Panc1 (cell line): ENCODE data around the gene CRTAC1. TPM values are rescaled to one million over a fixed set of nuclear protein-coding genes. Genes with fewer than 3 reads are reported as not detected.

Experiments
- ATAC-seq: fragments of 200-7000 bp; cut with Tn5 transposase; 2 replicates; pipeline ENCODE4 v1.9.1; 2020; ENCODE audit warnings: mild to moderate bottlenecking, moderate library complexity
- BruUV-seq: library from RNA; stranded (reverse); fragments of 400-500 nt; replicated peaks from 2 replicates; lab custom pipeline; 2021; lab: Mats Ljungman, UMichigan
- CTCF ChIA-PET: fragments of 300-600 bp; sonication (Branson Sonifier 250); formaldehyde crosslinking; loops from one replicate; lab custom pipeline; 2022; ENCODE audit warnings: antibody characterized with exemption; lab: Charles Lee
- POLR2A ChIA-PET: fragments of 300-600 bp; sonication (Branson Sonifier 250); formaldehyde crosslinking; loops from one replicate; lab custom pipeline; 2022; ENCODE audit warnings: antibody characterized with exemption; lab: Charles Lee
- DNase-seq: peaks from one replicate; pipeline ENCODE4 v3.0.0-alpha.2; 2010; ENCODE audit warnings: low read depth, low spot score
- H3K27ac ChIP-seq: 2 replicates; pipeline ENCODE4 v1.5.1; 2011; ENCODE audit warnings: mild to moderate bottlenecking, low read length, inconsistent platforms
- H3K27me3 ChIP-seq: fragments of 200-500 bp; sonication (Bioruptor generic); 2 replicates; pipeline ENCODE4 v1.6.0; 2014; ENCODE audit warnings: low read length, inconsistent platforms; ENCODE audit not compliant: control insufficient read depth, insufficient read depth
- H3K36me3 ChIP-seq: fragments of 200-500 bp; sonication (Bioruptor generic); 2 replicates; pipeline ENCODE4 v1.5.1; 2014; ENCODE audit warnings: inconsistent platforms, mild to moderate bottlenecking, low read length, moderate library complexity; ENCODE audit not compliant: control insufficient read depth, insufficient read depth
- H3K4me1 ChIP-seq: 2 replicates; pipeline ENCODE4 v1.5.1; 2011; ENCODE audit warnings: inconsistent platforms, mild to moderate bottlenecking, low read length, moderate library complexity; ENCODE audit not compliant: control insufficient read depth, insufficient read depth
- H3K4me3 ChIP-seq, 2 experiments: 2 replicates each; pipeline ENCODE4 v1.5.1; 2011 to 2012; ENCODE audit warnings: low read depth in 2 of 2, low read length in 2 of 2, mild to moderate bottlenecking in 2 of 2, inconsistent platforms in 1 of 2, moderate library complexity in 1 of 2
- H3K9me3 ChIP-seq: fragments of 200-500 bp; sonication (Bioruptor generic); 2 replicates; pipeline ENCODE4 v1.5.1; 2014; ENCODE audit warnings: low read depth, mild to moderate bottlenecking, inconsistent platforms, low read length, moderate library complexity; ENCODE audit not compliant: control insufficient read depth, insufficient read depth
- POLR2AphosphoS5 ChIP-seq: IDR thresholded peaks from 2 replicates; pipeline ENCODE4 v1.6.1; 2012; ENCODE audit warnings: mild to moderate bottlenecking, low read depth, low read length, moderate library complexity
- SIN3A ChIP-seq: IDR thresholded peaks from 2 replicates; pipeline ENCODE4 v1.6.1; 2012; ENCODE audit warnings: low read depth, mild to moderate bottlenecking, low read length, moderate library complexity, borderline replicate concordance; ENCODE audit not compliant: insufficient read depth
- TCF7L2 ChIP-seq: IDR thresholded peaks from 2 replicates; pipeline ENCODE4 v1.6.1; 2011; ENCODE audit warnings: mild to moderate bottlenecking, low read depth, low read length, inconsistent platforms
- in situ Hi-C: cut with HindIII; loops from 2 replicates; pipeline ENCODE4 v1.10.0; 2016; ENCODE audit warnings: low sequenced_read_pairs, low pct_unique_long_range_greater_than_20kb
- intact Hi-C: fragments of 100-400 bp; cut with micrococcal nuclease; formaldehyde crosslinking; loops from one replicate; pipeline ENCODE4 v1.10.0; 2022; ENCODE audit not compliant: unreplicated experiment
- total RNA-seq: library from RNA; stranded (reverse); gene quantifications from one replicate; pipeline ENCODE4 v1.2.1, GENCODE V29; 2021; ENCODE audit not compliant: unreplicated experiment
- TF ChIP-seq, protein P1 (sequence below): fragments of 450-650 bp; IDR thresholded peaks from 2 replicates; pipeline ENCODE4 v1.5.1; 2017; ENCODE audit warnings: mild to moderate bottlenecking
- TF ChIP-seq, protein P2 (sequence below), 2 experiments: IDR thresholded peaks; 2 replicates each; pipeline ENCODE4 v1.6.1; 2011 to 2012; ENCODE audit warnings: low read depth in 2 of 2, control low read depth in 1 of 2, low read length in 1 of 2, mild to moderate bottlenecking in 1 of 2, moderate library complexity in 1 of 2; ENCODE audit not compliant: insufficient read depth in 1 of 2

Gene CRTAC1
- total RNA-seq, 1 experiment from 2014 or later: 0.23 TPM

DNA sequence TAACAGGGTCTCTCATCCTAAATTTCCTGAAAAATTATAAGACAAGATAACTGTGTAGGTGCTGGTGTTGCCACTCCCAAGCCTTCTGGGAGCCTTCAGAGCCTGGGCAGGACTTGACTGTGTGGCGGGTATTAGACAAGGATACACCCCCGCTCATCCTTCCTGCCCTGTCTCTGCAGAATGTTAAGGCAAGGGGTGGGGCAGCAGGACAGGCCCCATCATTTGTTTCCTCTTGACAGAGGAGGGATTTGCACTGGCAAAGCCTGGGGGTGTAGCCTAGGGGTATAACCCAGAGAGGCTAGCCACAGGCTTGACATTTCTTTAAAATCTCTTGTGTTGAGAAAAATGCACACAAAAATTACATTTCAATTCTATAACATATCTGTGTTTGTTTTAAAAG lies 117.2 kb downstream of the CRTAC1 start:
- CTCF ChIA-PET: no interaction called here
- ATAC-seq (no peak), DNase-seq (no peak)
- Histone ChIP-seq H3K4me3 (no peak overlapping the region), H3K4me1 (peaks cover 3% of the 10 kb centered on the region; the same call in 1 of the 2 replicates), H3K9me3 (no peaks in the 10 kb centered on the region), H3K27ac (no peak overlapping the region), H3K27me3 (peaks cover 11% of the 10 kb centered on the region; the same call in 1 of the 2 replicates), H3K36me3 (no peaks in the 10 kb centered on the region)
- intact Hi-C loops (loop anchor here (10.0 kb wide), 1 partner anchor 392 kb away; no protein-coding TSS in a partner anchor), in situ Hi-C loops (no loop called here)
- no TSS peak for BruUV-seq
- POLR2A ChIA-PET: no interaction called here
- TF ChIP-seq POLR2AphosphoS5: no peak
- TF ChIP-seq, protein P1, sequence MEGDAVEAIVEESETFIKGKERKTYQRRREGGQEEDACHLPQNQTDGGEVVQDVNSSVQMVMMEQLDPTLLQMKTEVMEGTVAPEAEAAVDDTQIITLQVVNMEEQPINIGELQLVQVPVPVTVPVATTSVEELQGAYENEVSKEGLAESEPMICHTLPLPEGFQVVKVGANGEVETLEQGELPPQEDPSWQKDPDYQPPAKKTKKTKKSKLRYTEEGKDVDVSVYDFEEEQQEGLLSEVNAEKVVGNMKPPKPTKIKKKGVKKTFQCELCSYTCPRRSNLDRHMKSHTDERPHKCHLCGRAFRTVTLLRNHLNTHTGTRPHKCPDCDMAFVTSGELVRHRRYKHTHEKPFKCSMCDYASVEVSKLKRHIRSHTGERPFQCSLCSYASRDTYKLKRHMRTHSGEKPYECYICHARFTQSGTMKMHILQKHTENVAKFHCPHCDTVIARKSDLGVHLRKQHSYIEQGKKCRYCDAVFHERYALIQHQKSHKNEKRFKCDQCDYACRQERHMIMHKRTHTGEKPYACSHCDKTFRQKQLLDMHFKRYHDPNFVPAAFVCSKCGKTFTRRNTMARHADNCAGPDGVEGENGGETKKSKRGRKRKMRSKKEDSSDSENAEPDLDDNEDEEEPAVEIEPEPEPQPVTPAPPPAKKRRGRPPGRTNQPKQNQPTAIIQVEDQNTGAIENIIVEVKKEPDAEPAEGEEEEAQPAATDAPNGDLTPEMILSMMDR: no peak
- TF ChIP-seq TCF7L2: no peak
- no peak for TF ChIP-seq SIN3A
- TF ChIP-seq, protein P2, sequence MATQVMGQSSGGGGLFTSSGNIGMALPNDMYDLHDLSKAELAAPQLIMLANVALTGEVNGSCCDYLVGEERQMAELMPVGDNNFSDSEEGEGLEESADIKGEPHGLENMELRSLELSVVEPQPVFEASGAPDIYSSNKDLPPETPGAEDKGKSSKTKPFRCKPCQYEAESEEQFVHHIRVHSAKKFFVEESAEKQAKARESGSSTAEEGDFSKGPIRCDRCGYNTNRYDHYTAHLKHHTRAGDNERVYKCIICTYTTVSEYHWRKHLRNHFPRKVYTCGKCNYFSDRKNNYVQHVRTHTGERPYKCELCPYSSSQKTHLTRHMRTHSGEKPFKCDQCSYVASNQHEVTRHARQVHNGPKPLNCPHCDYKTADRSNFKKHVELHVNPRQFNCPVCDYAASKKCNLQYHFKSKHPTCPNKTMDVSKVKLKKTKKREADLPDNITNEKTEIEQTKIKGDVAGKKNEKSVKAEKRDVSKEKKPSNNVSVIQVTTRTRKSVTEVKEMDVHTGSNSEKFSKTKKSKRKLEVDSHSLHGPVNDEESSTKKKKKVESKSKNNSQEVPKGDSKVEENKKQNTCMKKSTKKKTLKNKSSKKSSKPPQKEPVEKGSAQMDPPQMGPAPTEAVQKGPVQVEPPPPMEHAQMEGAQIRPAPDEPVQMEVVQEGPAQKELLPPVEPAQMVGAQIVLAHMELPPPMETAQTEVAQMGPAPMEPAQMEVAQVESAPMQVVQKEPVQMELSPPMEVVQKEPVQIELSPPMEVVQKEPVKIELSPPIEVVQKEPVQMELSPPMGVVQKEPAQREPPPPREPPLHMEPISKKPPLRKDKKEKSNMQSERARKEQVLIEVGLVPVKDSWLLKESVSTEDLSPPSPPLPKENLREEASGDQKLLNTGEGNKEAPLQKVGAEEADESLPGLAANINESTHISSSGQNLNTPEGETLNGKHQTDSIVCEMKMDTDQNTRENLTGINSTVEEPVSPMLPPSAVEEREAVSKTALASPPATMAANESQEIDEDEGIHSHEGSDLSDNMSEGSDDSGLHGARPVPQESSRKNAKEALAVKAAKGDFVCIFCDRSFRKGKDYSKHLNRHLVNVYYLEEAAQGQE (IDR thresholded peaks at IDR 0.05; ENCODE audit: insufficient read depth in 1 of 2, low read depth in 2 of 2, low read length in 1 of 2): no peak

DNA sequence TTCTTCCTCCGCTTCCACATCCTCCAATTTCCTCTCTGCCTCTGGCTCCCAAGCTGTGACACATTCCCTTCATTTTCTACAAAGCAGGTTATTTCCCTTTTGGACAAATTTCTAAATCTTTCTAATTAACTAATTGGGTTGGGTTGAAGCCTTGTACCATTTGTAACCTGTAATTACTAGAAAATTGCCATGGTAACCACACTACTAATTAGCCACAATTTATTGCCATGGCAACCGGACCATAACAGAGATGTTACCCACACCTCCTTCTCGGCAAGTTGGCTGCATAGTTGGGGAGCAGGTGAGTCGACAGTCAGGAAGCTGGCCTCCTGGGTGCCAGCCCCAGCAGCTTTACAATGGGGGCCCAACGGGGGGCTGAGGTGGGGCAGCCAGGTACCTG lies 119.2 kb downstream of the CRTAC1 start:
- in situ Hi-C loops (no loop called here), intact Hi-C loops (loop anchor here (10.0 kb wide), 1 partner anchor 394 kb away; no protein-coding TSS in a partner anchor)
- DNase-seq: no peak
- no peak overlapping the region for H3K4me3 ChIP-seq
- H3K4me1 ChIP-seq: peaks cover 3% of the 10 kb centered on the region; the same call in 1 of the 2 replicates
- H3K27me3 ChIP-seq: peaks cover 8% of the 10 kb centered on the region; the same call in 1 of the 2 replicates
- no peaks in the 10 kb centered on the region for H3K9me3 ChIP-seq
- no peaks in the 10 kb centered on the region for H3K36me3 ChIP-seq
- ChIA-PET CTCF (interaction anchor here (0.5 to 1.1 kb wide), 4 partner anchors 16 to 1608 kb away, joined by 3 to 7 read pairs (median 4); no protein-coding TSS in a partner anchor), POLR2A (no interaction called here)
- no peak overlapping the region for H3K27ac ChIP-seq
- BruUV-seq: no TSS peak
- ATAC-seq: no peak
- TF ChIP-seq SIN3A (no peak), TCF7L2 (no peak), POLR2AphosphoS5 (no peak)
- TF ChIP-seq, protein P1: no peak
- TF ChIP-seq, protein P2 (IDR thresholded peaks at IDR 0.05; ENCODE audit: insufficient read depth in 1 of 2, low read depth in 2 of 2, low read length in 1 of 2): no peak
